Endothelial cell of umbilical vein (primary cell): Measurements from ENCODE around the gene PPY.

Experiments
- EZH2 ChIP-seq: IDR thresholded peaks from 2 replicates; pipeline ENCODE4 v1.6.1; 2012; ENCODE audit warnings: borderline replicate concordance, low read depth, mild to moderate bottlenecking, moderate library complexity, low read length, inconsistent platforms; ENCODE audit not compliant: severe bottlenecking
- FOS ChIP-seq: IDR thresholded peaks from 2 replicates; pipeline ENCODE4 v1.6.1; 2011; ENCODE audit warnings: mild to moderate bottlenecking, low read length, moderate library complexity, borderline replicate concordance; ENCODE audit not compliant: insufficient read depth
- GATA2 ChIP-seq: IDR thresholded peaks from 2 replicates; pipeline ENCODE4 v1.7.0; 2011; ENCODE audit warnings: low read depth, mild to moderate bottlenecking, moderate library complexity, mixed read lengths, low read length; ENCODE audit not compliant: insufficient read length, insufficient read depth
- JUN ChIP-seq: IDR thresholded peaks from 2 replicates; pipeline ENCODE4 v1.6.1; 2011; ENCODE audit warnings: borderline replicate concordance, low read depth; ENCODE audit not compliant: insufficient read length, insufficient read depth
- MYC ChIP-seq: IDR thresholded peaks from one replicate; pipeline ENCODE4 v1.6.1; 2011; ENCODE audit warnings: mild to moderate bottlenecking, low read depth, low read length
- POLR2A ChIP-seq: IDR thresholded peaks from 2 replicates; pipeline ENCODE4 v1.6.1; 2012; ENCODE audit warnings: low read depth, mild to moderate bottlenecking, control low read depth, low read length
- TF ChIP-seq, protein P1 (sequence below), 2 donors: IDR thresholded peaks; 1 replicate in 1 of 2; 2 replicates in 1 of 2; pipeline ENCODE4 v1.5.1; 2011; ENCODE audit warnings: low read length in 2 of 2, mild to moderate bottlenecking in 2 of 2, moderate library complexity in 2 of 2, control low read depth in 1 of 2, inconsistent platforms in 1 of 2, low read depth in 1 of 2; ENCODE audit not compliant: insufficient read depth in 1 of 2; ENCODE audit errors: extremely low read depth in 1 of 2
- TF ChIP-seq, protein P2 (sequence below): IDR thresholded peaks from 2 replicates; pipeline ENCODE4 v1.6.1; 2011; ENCODE audit not compliant: insufficient read depth, insufficient read length

DNA sequence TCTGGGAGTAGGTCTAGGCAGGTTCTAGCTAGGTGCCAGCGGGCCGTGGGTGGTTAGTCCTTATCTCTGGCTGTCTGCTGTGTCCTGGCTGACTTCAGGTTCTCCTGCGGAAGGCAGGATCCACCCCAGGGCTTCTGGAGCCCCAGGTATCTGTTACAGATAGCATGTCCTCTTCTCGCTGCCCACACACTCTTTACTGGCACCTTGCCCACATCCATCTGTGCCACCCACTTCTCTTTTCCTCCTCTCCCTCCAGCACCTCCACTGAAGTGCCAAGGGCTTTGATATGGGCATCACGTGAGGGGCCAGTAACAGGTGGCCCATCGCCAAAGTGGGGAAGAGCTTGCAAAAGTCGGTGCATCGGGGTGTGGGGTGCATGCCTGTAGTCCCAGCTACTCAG lies 30.4 kb downstream of the PPY start:
- TF ChIP-seq MYC (no peak), POLR2A (no peak), EZH2 (no peak), GATA2 (no peak), FOS (no peak), JUN (no peak)
- TF ChIP-seq, protein P1, sequence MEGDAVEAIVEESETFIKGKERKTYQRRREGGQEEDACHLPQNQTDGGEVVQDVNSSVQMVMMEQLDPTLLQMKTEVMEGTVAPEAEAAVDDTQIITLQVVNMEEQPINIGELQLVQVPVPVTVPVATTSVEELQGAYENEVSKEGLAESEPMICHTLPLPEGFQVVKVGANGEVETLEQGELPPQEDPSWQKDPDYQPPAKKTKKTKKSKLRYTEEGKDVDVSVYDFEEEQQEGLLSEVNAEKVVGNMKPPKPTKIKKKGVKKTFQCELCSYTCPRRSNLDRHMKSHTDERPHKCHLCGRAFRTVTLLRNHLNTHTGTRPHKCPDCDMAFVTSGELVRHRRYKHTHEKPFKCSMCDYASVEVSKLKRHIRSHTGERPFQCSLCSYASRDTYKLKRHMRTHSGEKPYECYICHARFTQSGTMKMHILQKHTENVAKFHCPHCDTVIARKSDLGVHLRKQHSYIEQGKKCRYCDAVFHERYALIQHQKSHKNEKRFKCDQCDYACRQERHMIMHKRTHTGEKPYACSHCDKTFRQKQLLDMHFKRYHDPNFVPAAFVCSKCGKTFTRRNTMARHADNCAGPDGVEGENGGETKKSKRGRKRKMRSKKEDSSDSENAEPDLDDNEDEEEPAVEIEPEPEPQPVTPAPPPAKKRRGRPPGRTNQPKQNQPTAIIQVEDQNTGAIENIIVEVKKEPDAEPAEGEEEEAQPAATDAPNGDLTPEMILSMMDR (IDR thresholded peaks at IDR 0.05; ENCODE audit: extremely low read depth in 1 of 2, insufficient read depth in 1 of 2, low read depth in 1 of 2, low read length in 2 of 2) = no peak
- TF ChIP-seq, protein P2, sequence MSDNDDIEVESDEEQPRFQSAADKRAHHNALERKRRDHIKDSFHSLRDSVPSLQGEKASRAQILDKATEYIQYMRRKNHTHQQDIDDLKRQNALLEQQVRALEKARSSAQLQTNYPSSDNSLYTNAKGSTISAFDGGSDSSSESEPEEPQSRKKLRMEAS = no peak
